Measurements from ENCODE around the gene HSP90B1. TPM values are rescaled to one million over a fixed set of nuclear protein-coding genes. Genes with fewer than 3 reads are reported as not detected.

Gene HSP90B1
- total RNA-seq, 2 donors from 2014 or later: 403 to 522 TPM

- TF ChIP-seq CTCF (IDR thresholded peaks at IDR 0.05): no peak
- Histone ChIP-seq H3K4me1 (ENCODE audit: control insufficient read depth in 1 of 2, low read depth in 2 of 2) (peaks cover 0 to 15% of the 10 kb centered on the region in 2 donors), H3K9me3 (no peaks in the 10 kb centered on the region), H3K36me3 (no peaks in the 10 kb centered on the region), H3K27me3 (replicated peaks; ENCODE audit: insufficient read depth) (no peaks in the 10 kb centered on the region), H3K27ac (no peak overlapping the region), H3K4me3 (no peak overlapping the region)
- no peak for DNase-seq (ENCODE audit: low spot score)
- ATAC-seq (ENCODE audit: insufficient number of reproducible peaks, low FRiP score, low read depth): no peak
Measured at GRCh38 chr12:103905730-103906349, 24.4 kb upstream of the HSP90B1 start.

GRCh38 chr12:103908246-103908541 lies 22.0 kb upstream of the HSP90B1 start:
- Histone ChIP-seq H3K27me3 (replicated peaks; ENCODE audit: insufficient read depth) (no peaks in the 10 kb centered on the region), H3K36me3 (no peaks in the 10 kb centered on the region), H3K4me1 (ENCODE audit: control insufficient read depth in 1 of 2, low read depth in 2 of 2) (peaks cover 3 to 29% of the 10 kb centered on the region in 2 donors), H3K4me3 (no peak overlapping the region), H3K27ac (no peak overlapping the region), H3K9me3 (no peaks in the 10 kb centered on the region)
- no peak for ATAC-seq (ENCODE audit: insufficient number of reproducible peaks, low FRiP score, low read depth)
- DNase-seq (ENCODE audit: low spot score): no peak
- TF ChIP-seq CTCF (IDR thresholded peaks at IDR 0.05): no peak

- no peak overlapping the region for H3K27ac ChIP-seq
- H3K4me3 ChIP-seq: no peak overlapping the region
- no peaks in the 10 kb centered on the region for H3K9me3 ChIP-seq
- peaks cover 3 to 29% of the 10 kb centered on the region in 2 donors for H3K4me1 ChIP-seq (ENCODE audit: control insufficient read depth in 1 of 2, low read depth in 2 of 2)
- no peak for TF ChIP-seq CTCF (IDR thresholded peaks at IDR 0.05)
- DNase-seq (ENCODE audit: low spot score) (no peak), ATAC-seq (ENCODE audit: insufficient number of reproducible peaks, low FRiP score, low read depth) (no peak)
- no peaks in the 10 kb centered on the region for H3K36me3 ChIP-seq
- H3K27me3 ChIP-seq (replicated peaks; ENCODE audit: insufficient read depth): no peaks in the 10 kb centered on the region
Measured at GRCh38 chr12:103908877-103909276, 21.3 kb upstream of the HSP90B1 start.

- H3K36me3 ChIP-seq: no peaks in the 10 kb centered on the region
- no peaks in the 10 kb centered on the region for H3K27me3 ChIP-seq (replicated peaks; ENCODE audit: insufficient read depth)
- ATAC-seq (ENCODE audit: insufficient number of reproducible peaks, low FRiP score, low read depth) (no peak), DNase-seq (ENCODE audit: low spot score) (no peak)
- H3K9me3 ChIP-seq: no peaks in the 10 kb centered on the region
- no peak overlapping the region for H3K27ac ChIP-seq
- no peak for TF ChIP-seq CTCF (IDR thresholded peaks at IDR 0.05)
- H3K4me3 ChIP-seq: no peak overlapping the region
- peaks cover 3 to 29% of the 10 kb centered on the region in 2 donors for H3K4me1 ChIP-seq (ENCODE audit: control insufficient read depth in 1 of 2, low read depth in 2 of 2)
Measured at GRCh38 chr12:103909811-103910210, 20.4 kb upstream of the HSP90B1 start.

GRCh38 chr12:103912069-103912468 lies 18.1 kb upstream of the HSP90B1 start:
- Histone ChIP-seq H3K27me3 (replicated peaks; ENCODE audit: insufficient read depth) (no peaks in the 10 kb centered on the region), H3K27ac (peak overlapping the region; percentile 0 to 46), H3K4me3 (no peak overlapping the region), H3K9me3 (no peaks in the 10 kb centered on the region), H3K4me1 (ENCODE audit: control insufficient read depth in 1 of 2, low read depth in 2 of 2) (peaks cover 3 to 29% of the 10 kb centered on the region in 2 donors), H3K36me3 (no peaks in the 10 kb centered on the region)
- no peak for ATAC-seq (ENCODE audit: insufficient number of reproducible peaks, low FRiP score, low read depth)
- TF ChIP-seq CTCF (IDR thresholded peaks at IDR 0.05): no peak
- DNase-seq (ENCODE audit: low spot score): no peak
